ENCODE measurements around the gene KATNIP.
A peak's percentile ranks its signal among the peaks of the same experiment; 100 is the strongest.

Gene KATNIP

GRCh38 chr16:27517664-27518063 is 32.3 kb upstream of the KATNIP start:
- H3K9ac ChIP-seq (ENCODE audit: low read length) = no peak overlapping the region
- H3K9me3 ChIP-seq (ENCODE audit: control insufficient read depth, insufficient read depth, low read depth, low read length) = no peaks in the 10 kb centered on the region
- H3K4me3 ChIP-seq (ENCODE audit: low read depth, low read length) = no peak overlapping the region
- H3K27me3 ChIP-seq (ENCODE audit: control insufficient read depth, insufficient read depth, low read length) = no peaks in the 10 kb centered on the region
- peaks cover 65% of the 10 kb centered on the region for H3K36me3 ChIP-seq (ENCODE audit: control insufficient read depth, insufficient read depth, low read length)
- H3K27ac ChIP-seq (ENCODE audit: low read depth, low read length) = no peak overlapping the region
- H3K4me1 ChIP-seq (ENCODE audit: control insufficient read depth, insufficient read depth, low read length) = no peaks in the 10 kb centered on the region; the same call in 1 of the 2 replicates

GRCh38 chr16:27518226-27518625 is 31.7 kb upstream of the KATNIP start:
- H3K4me3 ChIP-seq (ENCODE audit: low read depth, low read length) = no peak overlapping the region
- H3K27me3 ChIP-seq (ENCODE audit: control insufficient read depth, insufficient read depth, low read length) = no peaks in the 10 kb centered on the region
- H3K9me3 ChIP-seq (ENCODE audit: control insufficient read depth, insufficient read depth, low read depth, low read length) = no peaks in the 10 kb centered on the region
- peaks cover 4% of the 10 kb centered on the region; the same call in 1 of the 2 replicates for H3K4me1 ChIP-seq (ENCODE audit: control insufficient read depth, insufficient read depth, low read length)
- no peak overlapping the region for H3K9ac ChIP-seq (ENCODE audit: low read length)
- H3K27ac ChIP-seq (ENCODE audit: low read depth, low read length) = no peak overlapping the region
- peaks cover 65% of the 10 kb centered on the region for H3K36me3 ChIP-seq (ENCODE audit: control insufficient read depth, insufficient read depth, low read length)

GRCh38 chr16:27520982-27521673 is 28.8 kb upstream of the KATNIP start:
- Histone ChIP-seq H3K9ac (ENCODE audit: low read length) (no peak overlapping the region), H3K27me3 (ENCODE audit: control insufficient read depth, insufficient read depth, low read length) (no peaks in the 10 kb centered on the region), H3K9me3 (ENCODE audit: control insufficient read depth, insufficient read depth, low read depth, low read length) (no peaks in the 10 kb centered on the region), H3K27ac (ENCODE audit: low read depth, low read length) (no peak overlapping the region), H3K4me1 (ENCODE audit: control insufficient read depth, insufficient read depth, low read length) (peaks cover 4% of the 10 kb centered on the region; the same call in 1 of the 2 replicates), H3K4me3 (ENCODE audit: low read depth, low read length) (no peak overlapping the region), H3K36me3 (ENCODE audit: control insufficient read depth, insufficient read depth, low read length) (peaks cover 72% of the 10 kb centered on the region)

- no peaks in the 10 kb centered on the region for H3K9me3 ChIP-seq (ENCODE audit: control insufficient read depth, insufficient read depth, low read depth, low read length)
- H3K36me3 ChIP-seq (ENCODE audit: control insufficient read depth, insufficient read depth, low read length) = peaks cover 80% of the 10 kb centered on the region
- H3K9ac ChIP-seq (ENCODE audit: low read length) = no peak overlapping the region
- peak overlapping the region; percentile 24; the same call in 1 of the 2 replicates for H3K27ac ChIP-seq (ENCODE audit: low read depth, low read length)
- no peak overlapping the region for H3K4me3 ChIP-seq (ENCODE audit: low read depth, low read length)
- H3K4me1 ChIP-seq (ENCODE audit: control insufficient read depth, insufficient read depth, low read length) = peaks cover 4% of the 10 kb centered on the region; the same call in 1 of the 2 replicates
- no peaks in the 10 kb centered on the region for H3K27me3 ChIP-seq (ENCODE audit: control insufficient read depth, insufficient read depth, low read length)
Observed at GRCh38 chr16:27522173-27522707, 27.7 kb upstream of the KATNIP start.

- Histone ChIP-seq H3K4me1 (ENCODE audit: control insufficient read depth, insufficient read depth, low read length) (peaks cover 4% of the 10 kb centered on the region; the same call in 1 of the 2 replicates), H3K9me3 (ENCODE audit: control insufficient read depth, insufficient read depth, low read depth, low read length) (no peaks in the 10 kb centered on the region), H3K36me3 (ENCODE audit: control insufficient read depth, insufficient read depth, low read length) (peaks cover 87% of the 10 kb centered on the region), H3K4me3 (ENCODE audit: low read depth, low read length) (no peak overlapping the region), H3K27me3 (ENCODE audit: control insufficient read depth, insufficient read depth, low read length) (no peaks in the 10 kb centered on the region), H3K27ac (ENCODE audit: low read depth, low read length) (no peak overlapping the region), H3K9ac (ENCODE audit: low read length) (no peak overlapping the region)
Observed at GRCh38 chr16:27526180-27526579, 23.8 kb upstream of the KATNIP start.

GRCh38 chr16:27528294-27528693 is 21.6 kb upstream of the KATNIP start:
- no peak overlapping the region for H3K27ac ChIP-seq (ENCODE audit: low read depth, low read length)
- no peaks in the 10 kb centered on the region for H3K4me1 ChIP-seq (ENCODE audit: control insufficient read depth, insufficient read depth, low read length)
- H3K36me3 ChIP-seq (ENCODE audit: control insufficient read depth, insufficient read depth, low read length) = peaks cover 95% of the 10 kb centered on the region
- no peaks in the 10 kb centered on the region for H3K27me3 ChIP-seq (ENCODE audit: control insufficient read depth, insufficient read depth, low read length)
- H3K9me3 ChIP-seq (ENCODE audit: control insufficient read depth, insufficient read depth, low read depth, low read length) = no peaks in the 10 kb centered on the region
- no peak overlapping the region for H3K9ac ChIP-seq (ENCODE audit: low read length)
- H3K4me3 ChIP-seq (ENCODE audit: low read depth, low read length) = no peak overlapping the region

- H3K36me3 ChIP-seq (ENCODE audit: control insufficient read depth, insufficient read depth, low read length) = peaks cover 97% of the 10 kb centered on the region
- H3K9ac ChIP-seq (ENCODE audit: low read length) = no peak overlapping the region
- H3K4me1 ChIP-seq (ENCODE audit: control insufficient read depth, insufficient read depth, low read length) = no peaks in the 10 kb centered on the region
- no peak overlapping the region for H3K4me3 ChIP-seq (ENCODE audit: low read depth, low read length)
- no peak overlapping the region for H3K27ac ChIP-seq (ENCODE audit: low read depth, low read length)
- H3K27me3 ChIP-seq (ENCODE audit: control insufficient read depth, insufficient read depth, low read length) = no peaks in the 10 kb centered on the region
- no peaks in the 10 kb centered on the region for H3K9me3 ChIP-seq (ENCODE audit: control insufficient read depth, insufficient read depth, low read depth, low read length)
Observed at GRCh38 chr16:27529962-27530361, 20.0 kb upstream of the KATNIP start.

GRCh38 chr16:27531186-27531585 is 18.8 kb upstream of the KATNIP start:
- no peaks in the 10 kb centered on the region for H3K9me3 ChIP-seq (ENCODE audit: control insufficient read depth, insufficient read depth, low read depth, low read length)
- no peak overlapping the region for H3K4me3 ChIP-seq (ENCODE audit: low read depth, low read length)
- no peaks in the 10 kb centered on the region for H3K4me1 ChIP-seq (ENCODE audit: control insufficient read depth, insufficient read depth, low read length)
- peaks cover 97% of the 10 kb centered on the region for H3K36me3 ChIP-seq (ENCODE audit: control insufficient read depth, insufficient read depth, low read length)
- no peaks in the 10 kb centered on the region for H3K27me3 ChIP-seq (ENCODE audit: control insufficient read depth, insufficient read depth, low read length)
- no peak overlapping the region for H3K9ac ChIP-seq (ENCODE audit: low read length)
- H3K27ac ChIP-seq (ENCODE audit: low read depth, low read length) = no peak overlapping the region

GRCh38 chr16:27531826-27532800 is 17.8 kb upstream of the KATNIP start:
- H3K4me1 ChIP-seq (ENCODE audit: control insufficient read depth, insufficient read depth, low read length) = no peaks in the 10 kb centered on the region
- H3K36me3 ChIP-seq (ENCODE audit: control insufficient read depth, insufficient read depth, low read length) = peaks cover 97% of the 10 kb centered on the region
- H3K9me3 ChIP-seq (ENCODE audit: control insufficient read depth, insufficient read depth, low read depth, low read length) = no peaks in the 10 kb centered on the region
- H3K27me3 ChIP-seq (ENCODE audit: control insufficient read depth, insufficient read depth, low read length) = no peaks in the 10 kb centered on the region
- no peak overlapping the region for H3K9ac ChIP-seq (ENCODE audit: low read length)
- no peak overlapping the region for H3K27ac ChIP-seq (ENCODE audit: low read depth, low read length)
- H3K4me3 ChIP-seq (ENCODE audit: low read depth, low read length) = no peak overlapping the region

GRCh38 chr16:27534256-27534655 is 15.7 kb upstream of the KATNIP start:
- Histone ChIP-seq H3K9me3 (ENCODE audit: control insufficient read depth, insufficient read depth, low read depth, low read length) (no peaks in the 10 kb centered on the region), H3K4me1 (ENCODE audit: control insufficient read depth, insufficient read depth, low read length) (no peaks in the 10 kb centered on the region), H3K9ac (ENCODE audit: low read length) (no peak overlapping the region), H3K27me3 (ENCODE audit: control insufficient read depth, insufficient read depth, low read length) (no peaks in the 10 kb centered on the region), H3K4me3 (ENCODE audit: low read depth, low read length) (no peak overlapping the region), H3K27ac (ENCODE audit: low read depth, low read length) (no peak overlapping the region), H3K36me3 (ENCODE audit: control insufficient read depth, insufficient read depth, low read length) (peaks cover 97% of the 10 kb centered on the region)

- H3K27me3 ChIP-seq (ENCODE audit: control insufficient read depth, insufficient read depth, low read length) = no peaks in the 10 kb centered on the region
- H3K9ac ChIP-seq (ENCODE audit: low read length) = no peak overlapping the region
- no peaks in the 10 kb centered on the region for H3K4me1 ChIP-seq (ENCODE audit: control insufficient read depth, insufficient read depth, low read length)
- no peak overlapping the region for H3K4me3 ChIP-seq (ENCODE audit: low read depth, low read length)
- H3K27ac ChIP-seq (ENCODE audit: low read depth, low read length) = no peak overlapping the region
- peaks cover 97% of the 10 kb centered on the region for H3K36me3 ChIP-seq (ENCODE audit: control insufficient read depth, insufficient read depth, low read length)
- H3K9me3 ChIP-seq (ENCODE audit: control insufficient read depth, insufficient read depth, low read depth, low read length) = no peaks in the 10 kb centered on the region
Observed at GRCh38 chr16:27538528-27538927, 11.4 kb upstream of the KATNIP start.
